Activated naive CD4-positive, alpha-beta T cell treated with anti-CD3 and anti-CD28 coated beads, Interleukin-2, amount 10 ng/mL, durations not matched to agents 7 days and 5 days (primary cell): ENCODE data around the gene MAP3K4.
A peak's percentile ranks its signal among the peaks of the same experiment; 100 is the strongest.
"Not testable (repeated sequence)": the region's sequence is repeated elsewhere in the genome, so short reads cannot be mapped to it uniquely, and the experiment has no call there.

Experiments
- CTCF ChIA-PET: fragments of 350-600 bp; sonication (Branson Sonifier 250); formaldehyde crosslinking; loops from one replicate; lab custom pipeline; 2021; ENCODE audit warnings: antibody characterized with exemption; lab: Charles Lee
- DNase-seq: peaks from one replicate; pipeline ENCODE4 v3.0.0-alpha.2; 2020
- H3K27ac Mint-ChIP-seq: one replicate; pipeline ENCODE4 v1.8.0; 2021; ENCODE audit warnings: mild to moderate bottlenecking, moderate library complexity, mixed read lengths
- H3K27me3 Mint-ChIP-seq: one replicate; pipeline ENCODE4 v1.8.0; 2021; ENCODE audit warnings: mild to moderate bottlenecking, mixed read lengths
- H3K36me3 Mint-ChIP-seq: one replicate; pipeline ENCODE4 v1.8.0; 2021; ENCODE audit warnings: mixed read lengths
- H3K4me1 Mint-ChIP-seq: one replicate; pipeline ENCODE4 v1.8.0; 2021; ENCODE audit warnings: mixed read lengths
- H3K4me3 Mint-ChIP-seq: one replicate; pipeline ENCODE4 v1.8.0; 2021; ENCODE audit warnings: mild to moderate bottlenecking, moderate library complexity, mixed read lengths
- H3K9me3 Mint-ChIP-seq: one replicate; pipeline ENCODE4 v1.8.0; 2021; ENCODE audit warnings: mixed read lengths

MAP3K4 gene

GRCh38 chr6:160983377-160983948 lies 8.1 kb upstream of the MAP3K4 start:
- H3K4me1 Mint-ChIP-seq, H3K27ac Mint-ChIP-seq, DNase-seq, H3K4me3 Mint-ChIP-seq, CTCF ChIA-PET, H3K36me3 Mint-ChIP-seq: not testable (repeated sequence)
- Mint-ChIP-seq H3K27me3 (peaks cover 18% of the 10 kb centered on the region), H3K9me3 (peaks cover 24% of the 10 kb centered on the region)

GRCh38 chr6:160986851-160987250 lies 4.7 kb upstream of the MAP3K4 start:
- H3K27me3 Mint-ChIP-seq = peaks cover 32% of the 10 kb centered on the region
- H3K36me3 Mint-ChIP-seq = no peaks in the 10 kb centered on the region
- no peak overlapping the region for H3K27ac Mint-ChIP-seq
- no peak for DNase-seq
- H3K4me1 Mint-ChIP-seq = no peaks in the 10 kb centered on the region
- peaks cover 24% of the 10 kb centered on the region for H3K9me3 Mint-ChIP-seq
- CTCF ChIA-PET = interaction anchor here (0.9 kb wide), 1 partner anchor 384 kb away, joined by 3 read pairs; no protein-coding TSS in a partner anchor
- H3K4me3 Mint-ChIP-seq = no peak overlapping the region

GRCh38 chr6:160987265-160987664 lies 4.3 kb upstream of the MAP3K4 start:
- no peak for DNase-seq
- CTCF ChIA-PET = interaction anchor here (0.9 kb wide), 1 partner anchor 384 kb away, joined by 3 read pairs; no protein-coding TSS in a partner anchor
- Mint-ChIP-seq H3K4me3 (no peak overlapping the region), H3K27ac (no peak overlapping the region), H3K4me1 (peaks cover under 1% of the 10 kb centered on the region), H3K36me3 (no peaks in the 10 kb centered on the region), H3K9me3 (peaks cover 24% of the 10 kb centered on the region), H3K27me3 (peaks cover 34% of the 10 kb centered on the region)

GRCh38 chr6:160990847-160991405 lies 643 bp upstream of the MAP3K4 start:
- Mint-ChIP-seq H3K4me1 (peaks cover 20% of the 10 kb centered on the region), H3K9me3 (peaks cover 6% of the 10 kb centered on the region), H3K27me3 (peaks cover 33% of the 10 kb centered on the region), H3K36me3 (peaks cover 6% of the 10 kb centered on the region), H3K27ac (peak overlapping the region; percentile 71), H3K4me3 (peak overlapping the region; percentile 96)
- CTCF ChIA-PET = interaction anchor here (0.9 to 2.1 kb wide), 2 partner anchors 61 to 380 kb away, joined by 3 to 5 read pairs; no protein-coding TSS in a partner anchor
- DNase-seq = no peak

GRCh38 chr6:160992061-160992979 lies 751 bp downstream of the MAP3K4 start:
- Mint-ChIP-seq H3K27ac (peak overlapping the region; percentile 95), H3K27me3 (peaks cover 26% of the 10 kb centered on the region), H3K4me1 (peaks cover 20% of the 10 kb centered on the region), H3K36me3 (peaks cover 6% of the 10 kb centered on the region), H3K4me3 (peak overlapping the region; percentile 96), H3K9me3 (no peaks in the 10 kb centered on the region)
- peak; percentile 42 for DNase-seq
- CTCF ChIA-PET = interaction anchor here (0.7 to 2.0 kb wide), 8 partner anchors 19 to 383 kb away, joined by 3 to 5 read pairs (median 3); no protein-coding TSS in a partner anchor

- peaks cover 26% of the 10 kb centered on the region for H3K27me3 Mint-ChIP-seq
- H3K9me3 Mint-ChIP-seq = no peaks in the 10 kb centered on the region
- DNase-seq = no peak
- CTCF ChIA-PET = interaction anchor here (0.7 to 2.0 kb wide), 7 partner anchors 19 to 382 kb away, joined by 3 to 5 read pairs (median 3); no protein-coding TSS in a partner anchor
- peak overlapping the region; percentile 96 for H3K4me3 Mint-ChIP-seq
- peaks cover 6% of the 10 kb centered on the region for H3K36me3 Mint-ChIP-seq
- peaks cover 20% of the 10 kb centered on the region for H3K4me1 Mint-ChIP-seq
- H3K27ac Mint-ChIP-seq = peak overlapping the region; percentile 95
Observed at GRCh38 chr6:160992980-160993314, 1.4 kb downstream of the MAP3K4 start.

GRCh38 chr6:160995271-160995670 lies 3.7 kb downstream of the MAP3K4 start:
- peaks cover 12% of the 10 kb centered on the region for H3K27me3 Mint-ChIP-seq
- H3K4me3 Mint-ChIP-seq = no peak overlapping the region
- CTCF ChIA-PET = no interaction called here
- H3K9me3 Mint-ChIP-seq = no peaks in the 10 kb centered on the region
- DNase-seq = no peak
- peaks cover 20% of the 10 kb centered on the region for H3K4me1 Mint-ChIP-seq
- H3K27ac Mint-ChIP-seq = no peak overlapping the region
- H3K36me3 Mint-ChIP-seq = peaks cover 6% of the 10 kb centered on the region

- Mint-ChIP-seq H3K4me3 (no peak overlapping the region), H3K9me3 (no peaks in the 10 kb centered on the region)
- CTCF ChIA-PET = no interaction called here
Observed at GRCh38 chr6:160996131-160996601, 4.6 kb downstream of the MAP3K4 start.

GRCh38 chr6:160998217-160998616 lies 6.6 kb downstream of the MAP3K4 start:
- Mint-ChIP-seq H3K27me3 (no peaks in the 10 kb centered on the region), H3K27ac (no peak overlapping the region), H3K9me3 (no peaks in the 10 kb centered on the region), H3K4me1 (peaks cover 13% of the 10 kb centered on the region), H3K4me3 (no peak overlapping the region), H3K36me3 (peaks cover 3% of the 10 kb centered on the region)
- CTCF ChIA-PET = interaction anchor here (2.2 kb wide), 1 partner anchor 68 kb away, joined by 5 read pairs; no protein-coding TSS in a partner anchor
- DNase-seq = no peak

More at GRCh38 chr6:160996131-160996601, 4.6 kb downstream of the MAP3K4 start:
- DNase-seq = no peak
- Mint-ChIP-seq H3K27ac (no peak overlapping the region), H3K27me3 (peaks cover 9% of the 10 kb centered on the region), H3K36me3 (peaks cover 6% of the 10 kb centered on the region), H3K4me1 (peaks cover 20% of the 10 kb centered on the region)

- no peak overlapping the region for H3K27ac Mint-ChIP-seq
- peaks cover 3% of the 10 kb centered on the region for H3K36me3 Mint-ChIP-seq
- no peak for DNase-seq
- no peaks in the 10 kb centered on the region for H3K27me3 Mint-ChIP-seq
- peaks cover 9% of the 10 kb centered on the region for H3K4me1 Mint-ChIP-seq
- CTCF ChIA-PET = interaction anchor here (2.2 kb wide), 1 partner anchor 68 kb away, joined by 5 read pairs; no protein-coding TSS in a partner anchor
- H3K4me3 Mint-ChIP-seq = no peak overlapping the region
- no peaks in the 10 kb centered on the region for H3K9me3 Mint-ChIP-seq
Observed at GRCh38 chr6:160998766-160999165, 7.2 kb downstream of the MAP3K4 start.

- H3K36me3 Mint-ChIP-seq = no peaks in the 10 kb centered on the region
- DNase-seq = no peak
- H3K27ac Mint-ChIP-seq = no peak overlapping the region
- H3K27me3 Mint-ChIP-seq = no peaks in the 10 kb centered on the region
- H3K4me1 Mint-ChIP-seq = peaks cover 4% of the 10 kb centered on the region
- no peaks in the 10 kb centered on the region for H3K9me3 Mint-ChIP-seq
- CTCF ChIA-PET = no interaction called here
- H3K4me3 Mint-ChIP-seq = no peak overlapping the region
Observed at GRCh38 chr6:160999516-160999915, 7.9 kb downstream of the MAP3K4 start.

- CTCF ChIA-PET = no interaction called here
- no peak overlapping the region for H3K4me3 Mint-ChIP-seq
- H3K27ac Mint-ChIP-seq = no peak overlapping the region
- H3K9me3 Mint-ChIP-seq = no peaks in the 10 kb centered on the region
- no peaks in the 10 kb centered on the region for H3K27me3 Mint-ChIP-seq
- DNase-seq = no peak
- no peaks in the 10 kb centered on the region for H3K4me1 Mint-ChIP-seq
- no peaks in the 10 kb centered on the region for H3K36me3 Mint-ChIP-seq
Observed at GRCh38 chr6:161000632-161001031, 9.1 kb downstream of the MAP3K4 start.

GRCh38 chr6:161001421-161001820 lies 9.9 kb downstream of the MAP3K4 start:
- H3K27ac Mint-ChIP-seq = no peak overlapping the region
- no peak for DNase-seq
- CTCF ChIA-PET = no interaction called here
- no peaks in the 10 kb centered on the region for H3K36me3 Mint-ChIP-seq
- no peaks in the 10 kb centered on the region for H3K9me3 Mint-ChIP-seq
- no peaks in the 10 kb centered on the region for H3K4me1 Mint-ChIP-seq
- H3K27me3 Mint-ChIP-seq = no peaks in the 10 kb centered on the region
- H3K4me3 Mint-ChIP-seq = no peak overlapping the region

- Mint-ChIP-seq H3K27ac (no peak overlapping the region), H3K27me3 (no peaks in the 10 kb centered on the region), H3K9me3 (no peaks in the 10 kb centered on the region), H3K4me1 (no peaks in the 10 kb centered on the region), H3K4me3 (no peak overlapping the region), H3K36me3 (no peaks in the 10 kb centered on the region)
- DNase-seq = no peak
- CTCF ChIA-PET = no interaction called here
Observed at GRCh38 chr6:161003336-161003735, 11.8 kb downstream of the MAP3K4 start.
